OCI-LY1 (cell line): ENCODE measurements around the gene ZEB1.

ENCODE experiments used
- EZH2 ChIP-seq: fragments of 200-600 bp; sonication (generic), shearing (Covaris generic); IDR thresholded peaks from 2 replicates; pipeline ENCODE4 v1.8.0; 2017; ENCODE audit warnings: borderline replicate concordance, mixed run types, mild to moderate bottlenecking, antibody characterized with exemption, low read length, moderate library complexity, mixed read lengths
- TF ChIP-seq, protein P1 (sequence below): fragments of 200-600 bp; sonication (generic), shearing (Covaris generic); IDR thresholded peaks from 2 replicates; pipeline ENCODE4 v1.5.1; 2017; ENCODE audit warnings: mild to moderate bottlenecking, antibody characterized with exemption, low read length, moderate library complexity, mixed read lengths

DNA sequence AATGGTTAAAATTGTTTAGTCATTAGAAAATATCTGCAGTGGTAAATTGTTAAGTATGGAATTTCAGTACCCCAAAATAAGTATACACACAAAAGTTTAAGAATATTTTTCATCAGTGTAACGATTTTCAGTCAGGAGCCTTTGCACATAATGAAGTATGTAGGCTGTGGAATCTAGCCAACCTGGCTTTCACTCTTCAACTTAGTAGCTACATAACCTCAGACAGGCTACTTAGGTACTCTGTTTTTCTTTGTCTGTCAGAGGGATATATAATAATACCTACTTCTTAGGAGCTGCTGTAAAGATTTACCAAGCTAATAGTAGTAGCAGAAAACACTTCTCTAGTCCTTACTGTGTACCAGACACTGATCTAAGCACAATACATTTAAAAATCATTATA, 137.5 kb downstream of the ZEB1 start:
- TF ChIP-seq, protein P1, sequence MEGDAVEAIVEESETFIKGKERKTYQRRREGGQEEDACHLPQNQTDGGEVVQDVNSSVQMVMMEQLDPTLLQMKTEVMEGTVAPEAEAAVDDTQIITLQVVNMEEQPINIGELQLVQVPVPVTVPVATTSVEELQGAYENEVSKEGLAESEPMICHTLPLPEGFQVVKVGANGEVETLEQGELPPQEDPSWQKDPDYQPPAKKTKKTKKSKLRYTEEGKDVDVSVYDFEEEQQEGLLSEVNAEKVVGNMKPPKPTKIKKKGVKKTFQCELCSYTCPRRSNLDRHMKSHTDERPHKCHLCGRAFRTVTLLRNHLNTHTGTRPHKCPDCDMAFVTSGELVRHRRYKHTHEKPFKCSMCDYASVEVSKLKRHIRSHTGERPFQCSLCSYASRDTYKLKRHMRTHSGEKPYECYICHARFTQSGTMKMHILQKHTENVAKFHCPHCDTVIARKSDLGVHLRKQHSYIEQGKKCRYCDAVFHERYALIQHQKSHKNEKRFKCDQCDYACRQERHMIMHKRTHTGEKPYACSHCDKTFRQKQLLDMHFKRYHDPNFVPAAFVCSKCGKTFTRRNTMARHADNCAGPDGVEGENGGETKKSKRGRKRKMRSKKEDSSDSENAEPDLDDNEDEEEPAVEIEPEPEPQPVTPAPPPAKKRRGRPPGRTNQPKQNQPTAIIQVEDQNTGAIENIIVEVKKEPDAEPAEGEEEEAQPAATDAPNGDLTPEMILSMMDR = no peak
- TF ChIP-seq EZH2 = no peak
